Lung (tissue), 13 donors: ENCODE data around the gene C1RL. TPM values are rescaled to one million over a fixed set of nuclear protein-coding genes. Genes with fewer than 3 reads are reported as not detected.

Experiments
- ATAC-seq: fragments of 200-7000 bp; cut with Tn5 transposase; one replicate; pipeline ENCODE4 v1.9.1; 2020; ENCODE audit warnings: moderate number of reproducible peaks; ENCODE audit not compliant: insufficient read depth, low FRiP score
- DNase-seq, 3 donors: peaks; one replicate each; pipeline ENCODE4 v3.0.0-alpha.2; 2013 to 2017
- H3K27ac ChIP-seq, 2 donors: one replicate each; pipeline ENCODE4 v1.5.1; 2013; ENCODE audit warnings: mild to moderate bottlenecking in 2 of 2, moderate library complexity in 2 of 2, control low read depth in 1 of 2, inconsistent platforms in 1 of 2, low read depth in 1 of 2, low read length in 1 of 2
- H3K27me3 ChIP-seq, 3 donors: one replicate each; pipeline ENCODE4 v1.5.1; 2013; ENCODE audit warnings: low read length in 2 of 3; ENCODE audit not compliant: control insufficient read depth in 3 of 3, insufficient read depth in 3 of 3
- H3K36me3 ChIP-seq, 4 donors: one replicate each; pipeline ENCODE4 v1.5.1; 2013; ENCODE audit warnings: low read length in 4 of 4, mild to moderate bottlenecking in 1 of 4, moderate library complexity in 1 of 4; ENCODE audit not compliant: control insufficient read depth in 4 of 4, insufficient read depth in 4 of 4
- H3K4me1 ChIP-seq, 5 donors: one replicate each; pipeline ENCODE4 v1.5.1; 2013; ENCODE audit warnings: low read length in 5 of 5, mild to moderate bottlenecking in 2 of 5, moderate library complexity in 1 of 5; ENCODE audit not compliant: control insufficient read depth in 5 of 5, insufficient read depth in 5 of 5
- H3K4me3 ChIP-seq: one replicate; pipeline ENCODE4 v1.5.1; 2013; ENCODE audit warnings: mild to moderate bottlenecking, control low read depth, moderate library complexity
- H3K9ac ChIP-seq, 2 donors: one replicate each; pipeline ENCODE4 v1.5.1; 2013; ENCODE audit warnings: low read length in 2 of 2, control low read depth in 1 of 2; ENCODE audit not compliant: insufficient read depth in 1 of 2
- H3K9me3 ChIP-seq, 4 donors: one replicate each; pipeline ENCODE4 v1.5.1; 2013; ENCODE audit warnings: low read length in 3 of 4, mild to moderate bottlenecking in 1 of 4, moderate library complexity in 1 of 4; ENCODE audit not compliant: control insufficient read depth in 4 of 4, insufficient read depth in 3 of 4
- CTCF ChIP-seq: IDR thresholded peaks from 2 replicates; pipeline ENCODE4 v1.5.1; 2012; ENCODE audit warnings: mild to moderate bottlenecking; ENCODE audit errors: control extremely low read depth, extremely low read depth
- WGBS, 2 donors: extraction: QIAGEN DNeasy Blood & Tissue Kit; methylation state at CpG; one replicate each; pipeline ENCODE4 v1.1.7; 2013; 5-methylcytosine and 5-hydroxymethylcytosine counted together
- polyA plus RNA-seq, 2 donors: library from polyadenylated mRNA; stranded (reverse); fragments of 200-250 nt; gene quantifications; one replicate each; pipeline ENCODE4 v1.2.1, GENCODE V29; 2013
- small RNA-seq: library from RNA; depleted of rRNA; stranded (forward); fragments of <200 nt; gene quantifications from one replicate; pipeline ENCODE3, GENCODE V24; 2014; ENCODE audit warnings: low replicate concordance
- total RNA-seq, 2 donors: library from RNA; depleted of rRNA in 1 of 2; stranded (reverse); fragments of >200 nt in 1 of 2; gene quantifications; one replicate each; pipeline ENCODE4 v1.2.1, GENCODE V29; 2014 to 2021
- donor health status: control.
- donor health status: control.
- donor health status: Bipolar disorder and iron deficiency.
- donor health status: healthy.
- donor health status: DM: yes; HTN: yes; CAD: no.

The C1RL gene
- total and polyA plus RNA-seq, 4 donors: 60.5 to 116 (median 86.5) TPM

- Histone ChIP-seq H3K27ac (no peak overlapping the region), H3K27me3 (no peaks in the 10 kb centered on the region), H3K9ac (no peak overlapping the region), H3K4me3 (no peak overlapping the region), H3K9me3 (no peaks in the 10 kb centered on the region), H3K4me1 (no peaks in the 10 kb centered on the region), H3K36me3 (no peaks in the 10 kb centered on the region)
- no peak for TF ChIP-seq CTCF
- DNase-seq: peak in 1 of 3 donors; percentile 13
- 21 to 36% methylated on average over 5 of the region's 5 CpGs for WGBS, 2 donors
- ATAC-seq: peak; percentile 47
Measured at GRCh38 chr12:7047306-7047705, 61.7 kb downstream of the C1RL start.

- WGBS, 2 donors: 80 to 82% methylated on average over 5 of the region's 5 CpGs
- DNase-seq (no peak), ATAC-seq (no peak)
- Histone ChIP-seq H3K4me3 (no peak overlapping the region), H3K9ac (no peak overlapping the region), H3K27me3 (no peaks in the 10 kb centered on the region), H3K36me3 (no peaks in the 10 kb centered on the region), H3K27ac (no peak overlapping the region), H3K9me3 (no peaks in the 10 kb centered on the region), H3K4me1 (no peaks in the 10 kb centered on the region)
- no peak for TF ChIP-seq CTCF
Measured at GRCh38 chr12:7046383-7047105, 62.5 kb downstream of the C1RL start.

GRCh38 chr12:7045913-7046312, 63.1 kb downstream of the C1RL start:
- DNase-seq (no peak), ATAC-seq (no peak)
- Histone ChIP-seq H3K4me1 (no peaks in the 10 kb centered on the region), H3K4me3 (no peak overlapping the region), H3K36me3 (no peaks in the 10 kb centered on the region), H3K9me3 (no peaks in the 10 kb centered on the region), H3K27ac (no peak overlapping the region), H3K27me3 (no peaks in the 10 kb centered on the region), H3K9ac (no peak overlapping the region)
- 92% methylated on average over 9 of the region's 9 CpGs for WGBS, 2 donors
- TF ChIP-seq CTCF: no peak

Small RNA genes lying within 50 kb of the gene (small RNA-seq; reads per million reads assigned to genes)
- gene RNU6-485P: not detected

Other genes starting within 250 kb of the C1RL start
- 100 to 1,000 TPM; 256 to 507 TPM for gene TPI1, start 241.7 kb downstream of the C1RL start, total RNA-seq
- 1,000 to 10,000 TPM in 1 of 2 donors, 100 to 1,000 TPM in 1; 362 to 1,097 TPM for gene TPI1, start 241.7 kb downstream of the C1RL start, polyA plus RNA-seq
- gene SPSB2, start 235.9 kb downstream of the C1RL start, total RNA-seq: 10 to 100 TPM; 25.3 to 37.5 TPM
- gene SPSB2, start 235.9 kb downstream of the C1RL start, polyA plus RNA-seq: 10 to 100 TPM; 21.0 to 39.8 TPM
- gene LRRC23, start 204.4 kb downstream of the C1RL start, total RNA-seq: 10 to 100 TPM; 48.7 to 61.0 TPM
- gene LRRC23, start 204.4 kb downstream of the C1RL start, polyA plus RNA-seq: 10 to 100 TPM; 29.6 to 35.5 TPM
- gene ENO2, start 194.6 kb downstream of the C1RL start, total RNA-seq: 10 to 100 TPM; 14.4 to 41.9 TPM
- 10 to 100 TPM; 26.8 to 34.8 TPM for gene ENO2, start 194.6 kb downstream of the C1RL start, polyA plus RNA-seq
- gene ATN1, start 181.3 kb downstream of the C1RL start, total RNA-seq: 100 to 1,000 TPM in 1 of 2 donors, 10 to 100 TPM in 1; 72.1 to 113 TPM
- gene ATN1, start 181.3 kb downstream of the C1RL start, polyA plus RNA-seq: 10 to 100 TPM; 63.5 to 87.5 TPM
- gene RNU7-1, start 165.4 kb downstream of the C1RL start, total RNA-seq: not detected
- gene RNU7-1, start 165.4 kb downstream of the C1RL start, polyA plus RNA-seq: not detected
- gene C12orf57, start 165.2 kb downstream of the C1RL start, total RNA-seq: 100 to 1,000 TPM in 1 of 2 donors, 10 to 100 TPM in 1; 92.9 to 196 TPM
- 100 to 1,000 TPM; 370 to 437 TPM for gene C12orf57, start 165.2 kb downstream of the C1RL start, polyA plus RNA-seq
- gene PTPN6, start 157.9 kb downstream of the C1RL start, total RNA-seq: 100 to 1,000 TPM in 1 of 2 donors, 10 to 100 TPM in 1; 38.2 to 140 TPM
- gene PTPN6, start 157.9 kb downstream of the C1RL start, polyA plus RNA-seq: 100 to 1,000 TPM; 201 to 222 TPM
- 100 to 1,000 TPM; 103 to 154 TPM for gene PHB2, start 138.6 kb downstream of the C1RL start, total RNA-seq
- 100 to 1,000 TPM; 129 to 149 TPM for gene PHB2, start 138.6 kb downstream of the C1RL start, polyA plus RNA-seq
- gene EMG1, start 138.3 kb downstream of the C1RL start, total RNA-seq: 10 to 100 TPM; 25.2 to 56.3 TPM
- 10 to 100 TPM; 38.6 to 42.0 TPM for gene EMG1, start 138.3 kb downstream of the C1RL start, polyA plus RNA-seq
- gene LPCAT3, start 90.7 kb downstream of the C1RL start, total RNA-seq: 10 to 100 TPM; 60.0 to 78.6 TPM
- 10 to 100 TPM; 45.4 to 52.4 TPM for gene LPCAT3, start 90.7 kb downstream of the C1RL start, polyA plus RNA-seq
- 100 to 1,000 TPM; 253 to 291 TPM for gene C1S, start 48.5 kb downstream of the C1RL start, total RNA-seq
- gene C1S, start 48.5 kb downstream of the C1RL start, polyA plus RNA-seq: 100 to 1,000 TPM; 148 to 252 TPM
- gene C1R, start 16.8 kb downstream of the C1RL start, total RNA-seq: 100 to 1,000 TPM; 268 to 525 TPM
- gene C1R, start 16.8 kb downstream of the C1RL start, polyA plus RNA-seq: 100 to 1,000 TPM; 416 to 452 TPM
- 1 to 10 TPM; 1.9 to 2.7 TPM for gene RBP5, start 19.7 kb upstream of the C1RL start, total RNA-seq
- gene RBP5, start 19.7 kb upstream of the C1RL start, polyA plus RNA-seq: 1 to 10 TPM; 2.0 to 3.3 TPM
- 10 to 100 TPM; 37.8 to 74.2 TPM for gene CLSTN3, start 21.2 kb upstream of the C1RL start, total RNA-seq
- gene CLSTN3, start 21.2 kb upstream of the C1RL start, polyA plus RNA-seq: 10 to 100 TPM; 30.8 to 36.3 TPM
- gene PEX5, start 80.5 kb upstream of the C1RL start, total RNA-seq: 10 to 100 TPM; 52.1 to 59.8 TPM
- 10 to 100 TPM; 19.8 to 34.8 TPM for gene PEX5, start 80.5 kb upstream of the C1RL start, polyA plus RNA-seq
- not detected for gene ACSM4, start 194.9 kb upstream of the C1RL start, total RNA-seq
- gene ACSM4, start 194.9 kb upstream of the C1RL start, polyA plus RNA-seq: not detected